K562 (cell line): Measurements from ENCODE around the gene POLR1A. TPM values are rescaled to one million over a fixed set of nuclear protein-coding genes. Genes with fewer than 3 reads are reported as not detected.

Source experiments
- AFF1 ChIP-seq, 2 experiments: fragments of 450-650 bp; IDR thresholded peaks; 2 replicates each; pipeline ENCODE4 v1.6.1; 2018; ENCODE audit warnings: mild to moderate bottlenecking in 2 of 2, low read depth in 1 of 2; ENCODE audit not compliant: partially characterized antibody in 2 of 2
- CBX3 ChIP-seq, 2 experiments: IDR thresholded peaks; 1 replicate in 1 of 2; 2 replicates in 1 of 2; pipeline ENCODE4 v1.6.1; 2012; ENCODE audit warnings: inconsistent platforms in 2 of 2, low read length in 2 of 2, borderline replicate concordance in 1 of 2, control low read depth in 1 of 2
- CXXC5 ChIP-seq: fragments of 250-450 bp; sonication (Bioruptor Pico); IDR thresholded peaks from 2 replicates; pipeline ENCODE4 v1.8.0; 2022; ENCODE audit warnings: inconsistent platforms, mild to moderate bottlenecking, moderate library complexity
- EP400 ChIP-seq: fragments of 450-650 bp; IDR thresholded peaks from 2 replicates; pipeline ENCODE4 v1.6.1; 2017; ENCODE audit warnings: antibody characterized with exemption, mild to moderate bottlenecking, moderate library complexity
- KDM1A ChIP-seq, 2 experiments: fragments of 450-650 bp; IDR thresholded peaks; 2 replicates each; pipeline ENCODE4 v1.6.1; 2016; ENCODE audit warnings: mild to moderate bottlenecking in 2 of 2
- POLR2A ChIP-seq: fragments of 450-650 bp; conservative IDR thresholded peaks from 2 replicates; pipeline ENCODE4 v1.6.1; 2016
- SP2 ChIP-seq: IDR thresholded peaks from 2 replicates; pipeline ENCODE4 v1.6.1; 2011; ENCODE audit warnings: mild to moderate bottlenecking, low read depth, low read length, moderate library complexity; ENCODE audit not compliant: poor library complexity, severe bottlenecking; ENCODE audit errors: extremely low read depth
- TAF7 ChIP-seq: fragments of 450-650 bp; IDR thresholded peaks from 2 replicates; pipeline ENCODE4 v1.6.1; 2016; ENCODE audit warnings: missing genetic modification characterization, missing compliant biosample characterization
- ZBTB33 ChIP-seq: sonication (generic); formaldehyde crosslinking; IDR thresholded peaks from 2 replicates; pipeline ENCODE4 v1.8.1; 2023; ENCODE audit warnings: mild to moderate bottlenecking, missing genetic modification reagents
- ZNF766 ChIP-seq: fragments of 200-800 bp; sonication (Bioruptor generic); conservative IDR thresholded peaks from 2 replicates; pipeline ENCODE4 v1.6.1; 2016; ENCODE audit warnings: missing genetic modification characterization, missing compliant biosample characterization
- polyA plus RNA-seq, 8 experiments: library from polyadenylated mRNA; depleted of rRNA in 4 of 8; stranded (reverse) in 5 of 8; unstranded in 3 of 8; fragments of >200 nt; fragmentation: Nextera tagmentation in 2 of 8; fragmentation: Illumina TruSeq in 1 of 8; extraction: Ambion mirVana in 2 of 8; extraction: Trizol in 1 of 8; gene quantifications; 2 replicates each; pipeline versions ENCODE4 v1.2.1 to v1.2.3, GENCODE V29; 2011 to 2014; ENCODE audit warnings: inconsistent platforms in 1 of 8, missing spikeins in 1 of 8
- total RNA-seq, 7 experiments: library from RNA; depleted of rRNA in 6 of 7; stranded (reverse); fragments of >200 nt in 6 of 7; fragmentation: Illumina TruSeq in 2 of 7; extraction: Trizol in 2 of 7; gene quantifications; 2 replicates each; pipeline versions ENCODE4 v1.2.1 to v1.2.3, GENCODE V29; 2011 to 2021; ENCODE audit warnings: low replicate concordance in 1 of 7

POLR1A gene
- total and polyA plus RNA-seq, 9 of the 15 experiments (the other 6 are each of a cell fraction or from before 2014, with no cell fraction given): 3.0 to 72.1 (median 21.8) TPM

- TF ChIP-seq ZBTB33 (CRISPR knock-in tag) (peak; percentile 98), SP2 (no peak), POLR2A (no peak), TAF7 (tag) (no peak), CXXC5 (0 out of 2 replicates have a peak, but pooled peaks have one; percentile 20), CBX3 (IDR thresholded peaks at IDR 0.05; ENCODE audit: borderline replicate concordance in 1 of 2, low read length in 2 of 2) (no peak), KDM1A (IDR thresholded peaks at IDR 0.05) (no peak), AFF1 (IDR thresholded peaks at IDR 0.05; ENCODE audit: low read depth in 1 of 2, partially characterized antibody in 2 of 2) (no peak), ZNF766 (CRISPR knock-in tag) (no peak), EP400 (no peak)
Measured at GRCh38 chr2:86079981-86080911, 25.4 kb downstream of the POLR1A start (continued).
